HepG2 (cell line): ENCODE results near the gene CDT1. TPM values are rescaled to one million over a fixed set of nuclear protein-coding genes. Genes with fewer than 3 reads are reported as not detected.

Experiments used
- ATAC-seq: fragments of 200-7000 bp; cut with Tn5 transposase; 3 replicates; pipeline ENCODE4 v1.9.1; 2020; ENCODE audit warnings: mild to moderate bottlenecking, moderate library complexity
- BruUV-seq: library from RNA; stranded (reverse); fragments of 400-500 nt; replicated peaks from 2 replicates; lab custom pipeline; 2021; lab: Mats Ljungman, UMichigan
- CTCF ChIA-PET: fragments of 300-600 bp; formaldehyde crosslinking; extraction: SDS; loops from one replicate; lab custom pipeline; 2021; ENCODE audit warnings: low total read pairs, inconsistent platforms, low intra/inter-chr PET ratio; lab: Yijun Ruan, JAX
- POLR2A ChIA-PET: fragments of 350-600 bp; sonication (Branson Sonifier 250); formaldehyde crosslinking; loops from one replicate; lab custom pipeline; 2020; ENCODE audit warnings: antibody characterized with exemption, inconsistent platforms; lab: Yijun Ruan, JAX
- DNase-seq: peaks from one replicate; pipeline ENCODE4 v3.0.0-alpha.2; 2015; ENCODE audit warnings: low spot score
- FAIRE-seq: peaks from 3 replicates; lab custom pipeline; 2011; peaks lifted over from hg19 to GRCh38; lab: Jason Lieb, UNC
- H2AFZ ChIP-seq: one replicate; pipeline ENCODE4 v1.6.1; 2011; ENCODE audit warnings: low read length, inconsistent platforms
- H3K27ac ChIP-seq: fragments of 300-600 bp; 3 replicates; pipeline ENCODE4 v1.8.0; 2011; ENCODE audit warnings: mixed run types, mild to moderate bottlenecking, mixed read lengths, low read length, inconsistent platforms; ENCODE audit not compliant: insufficient read depth; ENCODE audit errors: extremely low read length
- H3K27me3 ChIP-seq, 2 experiments: fragments of 200-600 bp in 1 of 2; 2 replicates in 1 of 2; 3 replicates in 1 of 2; pipeline versions ENCODE4 v1.6.0 to v1.8.0; 2011; ENCODE audit warnings: low read length in 2 of 2, mild to moderate bottlenecking in 2 of 2, moderate library complexity in 2 of 2, inconsistent platforms in 1 of 2; ENCODE audit not compliant: insufficient read depth in 2 of 2, control insufficient read depth in 1 of 2
- H3K36me3 ChIP-seq, 2 experiments: fragments of 200-600 bp in 1 of 2; replicated peaks in 1 of 2; 2 replicates in 1 of 2; 3 replicates in 1 of 2; pipeline versions ENCODE4 v1.5.1 to v1.8.0; 2011; ENCODE audit warnings: low read length in 2 of 2, inconsistent platforms in 1 of 2; ENCODE audit not compliant: insufficient read depth in 2 of 2, control insufficient read depth in 1 of 2
- H3K4me1 ChIP-seq: 2 replicates; pipeline ENCODE4 v1.5.1; 2012; ENCODE audit warnings: low read length, inconsistent platforms; ENCODE audit not compliant: insufficient read depth
- H3K4me2 ChIP-seq: 2 replicates; pipeline ENCODE4 v1.6.0; 2011; ENCODE audit warnings: low read depth, low read length, inconsistent platforms
- H3K4me3 ChIP-seq, 3 experiments: fragments of 200-600 bp in 1 of 3; sonication (generic), shearing (Covaris generic) in 1 of 3; replicated peaks in 1 of 3; 2 replicates each; pipeline ENCODE4 v1.5.1; 2011 to 2016; ENCODE audit warnings: low read length in 3 of 3, inconsistent platforms in 2 of 3, low read depth in 2 of 3, mild to moderate bottlenecking in 2 of 3, control low read depth in 1 of 3, mixed read lengths in 1 of 3; ENCODE audit not compliant: insufficient read depth in 1 of 3
- H3K79me2 ChIP-seq: one replicate; pipeline ENCODE4 v1.6.1; 2011; ENCODE audit warnings: low read length, inconsistent platforms; ENCODE audit not compliant: insufficient read depth
- H3K9ac ChIP-seq: 2 replicates; pipeline ENCODE4 v1.6.0; 2011; ENCODE audit warnings: mild to moderate bottlenecking, low read depth, low read length, inconsistent platforms; ENCODE audit not compliant: insufficient read depth
- H3K9me3 ChIP-seq: 2 replicates; pipeline ENCODE4 v1.5.1; 2012; ENCODE audit warnings: mild to moderate bottlenecking, low read length
- H4K20me1 ChIP-seq: 2 replicates; pipeline ENCODE4 v1.6.0; 2011; ENCODE audit warnings: inconsistent platforms, mild to moderate bottlenecking, low read length, moderate library complexity; ENCODE audit not compliant: insufficient read depth
- DNMT3B ChIP-seq: conservative IDR thresholded peaks from 2 replicates; pipeline ENCODE4 v1.6.1; 2016; ENCODE audit warnings: missing biosample characterization, control low read depth
- RAD51 ChIP-seq: fragments of 450-650 bp; IDR thresholded peaks from 2 replicates; pipeline ENCODE4 v1.6.1; 2016; ENCODE audit warnings: borderline replicate concordance
- WGBS: methylation state at CpG from one replicate; pipeline ENCODE4 v1.1.6; 2017; ENCODE audit warnings: low lambda C conversion rate; 5-methylcytosine and 5-hydroxymethylcytosine counted together
- in situ Hi-C: cut with HindIII; loops from 2 replicates; pipeline ENCODE4 v1.10.0; 2017; ENCODE audit warnings: low pct_unique_long_range_greater_than_20kb; ENCODE audit not compliant: extremely low pct_ligation_motif_present
- intact Hi-C: fragments of 100-400 bp; cut with micrococcal nuclease; formaldehyde crosslinking; loops from one replicate; pipeline ENCODE4 v1.10.0; 2022; ENCODE audit not compliant: unreplicated experiment
- polyA plus RNA-seq, 8 experiments: library from polyadenylated mRNA; depleted of rRNA in 3 of 8; stranded (reverse) in 7 of 8; unstranded in 1 of 8; fragments of >200 nt; fragmentation: Illumina TruSeq in 4 of 8; extraction: Trizol in 4 of 8; gene quantifications; 2 replicates each; pipeline versions ENCODE4 v1.2.1 to v1.2.3, GENCODE V29; 2011 to 2016; ENCODE audit warnings: low read depth in 4 of 8, missing spikeins in 1 of 8, mixed read lengths in 1 of 8; ENCODE audit not compliant: insufficient read depth in 1 of 8
- total RNA-seq, 5 experiments: library from RNA; depleted of rRNA; stranded (reverse); fragments of >200 nt; fragmentation: Illumina TruSeq; extraction: Trizol; gene quantifications; 2 replicates each; pipeline ENCODE4 v1.2.3, GENCODE V29; 2016; ENCODE audit warnings: low read depth in 1 of 5
- TF ChIP-seq, protein P1 (sequence below), 2 experiments: sonication (generic) in 1 of 2; formaldehyde crosslinking in 1 of 2; IDR thresholded peaks; 2 replicates each; pipeline versions ENCODE4 v1.4.0 to v1.6.1; 2016 to 2020; ENCODE audit warnings: borderline replicate concordance in 1 of 2, low read depth in 1 of 2, mild to moderate bottlenecking in 1 of 2, missing genetic modification reagents in 1 of 2
- TF ChIP-seq, protein P2 (sequence below): sonication (generic); IDR thresholded peaks from 2 replicates; pipeline ENCODE4 v1.6.1; 2016; ENCODE audit warnings: low read depth, borderline replicate concordance
- TF ChIP-seq, protein P3 (sequence below), 2 experiments: IDR thresholded peaks; 2 replicates each; pipeline ENCODE4 v1.6.1; 2011 to 2012; ENCODE audit warnings: low read length in 2 of 2, borderline replicate concordance in 1 of 2, low read depth in 1 of 2, mild to moderate bottlenecking in 1 of 2, moderate library complexity in 1 of 2
- TF ChIP-seq, protein P4 (sequence below): sonication (generic); formaldehyde crosslinking; IDR thresholded peaks from 2 replicates; pipeline ENCODE4 v1.4.0; 2020; ENCODE audit warnings: missing genetic modification reagents

The CDT1 gene
- total and polyA plus RNA-seq, 2 of the 13 experiments (the other 11 are each of a cell fraction or from before 2014, with no cell fraction given), result 23.1 to 23.8 TPM

DNA sequence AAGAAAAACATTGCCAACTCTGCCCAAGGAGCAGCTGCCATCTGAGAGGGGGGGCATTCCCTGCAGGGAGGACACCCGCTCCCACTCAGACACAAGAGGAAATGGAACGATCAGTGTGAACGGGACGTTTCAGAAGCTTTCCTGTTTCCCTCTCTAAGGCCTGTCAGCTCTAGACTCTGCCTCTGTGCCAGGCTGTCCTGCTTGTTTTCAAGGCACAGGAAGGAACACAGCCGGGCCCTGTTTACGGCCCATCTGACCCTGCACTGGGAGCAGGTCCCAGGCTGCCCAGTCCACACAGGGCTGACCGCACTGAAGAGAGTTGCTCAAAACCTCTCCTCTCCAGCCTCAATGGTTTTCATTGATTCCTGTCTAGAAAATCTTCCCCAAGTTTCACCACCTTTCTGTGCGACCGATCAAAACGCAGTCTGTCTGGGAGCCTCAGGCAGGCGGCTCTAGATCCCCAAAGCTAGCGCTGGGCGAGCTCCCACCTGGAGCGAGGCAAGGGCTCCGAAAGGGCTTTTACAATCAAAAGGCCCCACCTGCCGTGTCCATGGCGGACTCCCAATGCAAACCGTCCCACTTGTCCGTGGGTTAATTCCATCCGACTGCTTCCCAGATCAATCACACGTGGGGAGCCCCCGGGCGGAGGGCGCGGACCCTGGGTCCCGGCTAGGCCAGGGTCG is 20.1 kb upstream of the CDT1 start (continued):
- TF ChIP-seq, protein P1, sequence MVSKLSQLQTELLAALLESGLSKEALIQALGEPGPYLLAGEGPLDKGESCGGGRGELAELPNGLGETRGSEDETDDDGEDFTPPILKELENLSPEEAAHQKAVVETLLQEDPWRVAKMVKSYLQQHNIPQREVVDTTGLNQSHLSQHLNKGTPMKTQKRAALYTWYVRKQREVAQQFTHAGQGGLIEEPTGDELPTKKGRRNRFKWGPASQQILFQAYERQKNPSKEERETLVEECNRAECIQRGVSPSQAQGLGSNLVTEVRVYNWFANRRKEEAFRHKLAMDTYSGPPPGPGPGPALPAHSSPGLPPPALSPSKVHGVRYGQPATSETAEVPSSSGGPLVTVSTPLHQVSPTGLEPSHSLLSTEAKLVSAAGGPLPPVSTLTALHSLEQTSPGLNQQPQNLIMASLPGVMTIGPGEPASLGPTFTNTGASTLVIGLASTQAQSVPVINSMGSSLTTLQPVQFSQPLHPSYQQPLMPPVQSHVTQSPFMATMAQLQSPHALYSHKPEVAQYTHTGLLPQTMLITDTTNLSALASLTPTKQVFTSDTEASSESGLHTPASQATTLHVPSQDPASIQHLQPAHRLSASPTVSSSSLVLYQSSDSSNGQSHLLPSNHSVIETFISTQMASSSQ (IDR thresholded peaks at IDR 0.05; ENCODE audit: low read depth), result no peak
- TF ChIP-seq, protein P1 (CRISPR knock-in tag; IDR thresholded peaks at IDR 0.05; ENCODE audit: borderline replicate concordance), result no peak
- TF ChIP-seq, protein P2, sequence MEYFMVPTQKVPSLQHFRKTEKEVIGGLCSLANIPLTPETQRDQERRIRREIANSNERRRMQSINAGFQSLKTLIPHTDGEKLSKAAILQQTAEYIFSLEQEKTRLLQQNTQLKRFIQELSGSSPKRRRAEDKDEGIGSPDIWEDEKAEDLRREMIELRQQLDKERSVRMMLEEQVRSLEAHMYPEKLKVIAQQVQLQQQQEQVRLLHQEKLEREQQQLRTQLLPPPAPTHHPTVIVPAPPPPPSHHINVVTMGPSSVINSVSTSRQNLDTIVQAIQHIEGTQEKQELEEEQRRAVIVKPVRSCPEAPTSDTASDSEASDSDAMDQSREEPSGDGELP, result 0 out of 2 replicates have a peak, but pooled peaks have one; percentile 4

DNA sequence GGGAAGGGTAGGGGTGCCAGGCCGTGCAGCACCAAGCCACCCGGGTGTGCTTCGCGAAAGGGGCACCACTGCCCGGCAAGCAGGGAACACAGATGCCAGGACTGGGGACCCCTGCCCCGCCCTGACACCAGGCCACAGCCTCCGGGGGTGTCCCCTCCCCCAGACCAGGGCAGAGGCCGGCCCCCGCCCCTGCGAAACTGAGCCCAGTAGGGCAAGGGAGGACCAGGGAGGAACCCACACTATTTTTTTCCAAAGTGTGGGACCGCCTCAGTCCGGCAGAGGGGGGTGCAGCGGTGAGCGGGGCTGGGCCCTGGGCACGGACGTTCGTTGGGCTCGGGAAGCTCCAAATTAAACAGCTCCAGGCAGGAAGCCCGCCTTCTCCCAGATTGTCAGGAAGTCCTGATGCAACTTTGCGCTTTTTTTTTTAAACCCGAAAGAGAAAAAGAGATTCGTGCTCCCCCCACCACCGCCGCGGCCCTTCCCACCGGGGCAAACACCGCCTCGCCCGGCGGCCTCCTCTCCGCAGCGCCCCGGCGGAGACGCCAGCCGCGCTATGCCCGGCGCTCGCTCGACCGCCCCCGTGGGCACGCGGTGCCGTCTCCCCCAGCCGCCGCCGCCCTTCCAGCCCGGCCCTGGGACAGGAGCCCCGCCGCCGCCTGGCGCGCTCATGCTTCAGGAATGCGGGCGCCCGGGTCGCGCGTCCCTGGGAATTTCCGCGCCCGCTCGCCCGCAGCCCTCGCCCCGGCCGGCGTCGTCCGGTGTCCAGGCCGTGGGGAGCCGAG is 19.3 kb upstream of the CDT1 start:
- intact Hi-C loops (loop anchor here (1.0 to 2.0 kb wide), 2 partner anchors 13 kb away; no protein-coding TSS in a partner anchor), in situ Hi-C loops (no loop called here)
- Histone ChIP-seq H3K79me2 (peaks cover 51% of the 10 kb centered on the region), H3K9me3 (no peaks in the 10 kb centered on the region), H3K36me3 (0 out of 5 replicates have a peak, but pooled peaks cover 0 to 2% of the 10 kb centered on the region in 2 experiments), H3K4me2 (peak overlapping the region; percentile 97), H3K9ac (peak overlapping the region; percentile 82), H3K27me3 (no peaks in the 10 kb centered on the region; a peak in 1 of 5 replicates), H4K20me1 (peaks cover 28% of the 10 kb centered on the region), H3K4me3 (peak overlapping the region; percentile 73 to 87 (median 85)), H3K27ac (peak overlapping the region; percentile 70), H2AFZ (no peak overlapping the region), H3K4me1 (peaks cover 76% of the 10 kb centered on the region)
- FAIRE-seq (peak; percentile 34), ATAC-seq (peak; percentile 64), DNase-seq (peak; percentile 75)
- BruUV-seq, result TSS peak; percentile 65
- ChIA-PET POLR2A (interaction anchor here (0.6 to 5.4 kb wide), 16 partner anchors 9 to 416 kb away, joined by 3 to 36 read pairs (median 4); partner anchors contain the start of genes APRT, MVD and SLC22A31), CTCF (interaction anchor here (0.7 to 2.9 kb wide), 5 partner anchors 20 to 41 kb away, joined by 3 to 10 read pairs (median 4); partner anchors contain the start of gene APRT)
- 3% methylated on average over 13 of the region's 74 CpGs for WGBS
- TF ChIP-seq, protein P3, sequence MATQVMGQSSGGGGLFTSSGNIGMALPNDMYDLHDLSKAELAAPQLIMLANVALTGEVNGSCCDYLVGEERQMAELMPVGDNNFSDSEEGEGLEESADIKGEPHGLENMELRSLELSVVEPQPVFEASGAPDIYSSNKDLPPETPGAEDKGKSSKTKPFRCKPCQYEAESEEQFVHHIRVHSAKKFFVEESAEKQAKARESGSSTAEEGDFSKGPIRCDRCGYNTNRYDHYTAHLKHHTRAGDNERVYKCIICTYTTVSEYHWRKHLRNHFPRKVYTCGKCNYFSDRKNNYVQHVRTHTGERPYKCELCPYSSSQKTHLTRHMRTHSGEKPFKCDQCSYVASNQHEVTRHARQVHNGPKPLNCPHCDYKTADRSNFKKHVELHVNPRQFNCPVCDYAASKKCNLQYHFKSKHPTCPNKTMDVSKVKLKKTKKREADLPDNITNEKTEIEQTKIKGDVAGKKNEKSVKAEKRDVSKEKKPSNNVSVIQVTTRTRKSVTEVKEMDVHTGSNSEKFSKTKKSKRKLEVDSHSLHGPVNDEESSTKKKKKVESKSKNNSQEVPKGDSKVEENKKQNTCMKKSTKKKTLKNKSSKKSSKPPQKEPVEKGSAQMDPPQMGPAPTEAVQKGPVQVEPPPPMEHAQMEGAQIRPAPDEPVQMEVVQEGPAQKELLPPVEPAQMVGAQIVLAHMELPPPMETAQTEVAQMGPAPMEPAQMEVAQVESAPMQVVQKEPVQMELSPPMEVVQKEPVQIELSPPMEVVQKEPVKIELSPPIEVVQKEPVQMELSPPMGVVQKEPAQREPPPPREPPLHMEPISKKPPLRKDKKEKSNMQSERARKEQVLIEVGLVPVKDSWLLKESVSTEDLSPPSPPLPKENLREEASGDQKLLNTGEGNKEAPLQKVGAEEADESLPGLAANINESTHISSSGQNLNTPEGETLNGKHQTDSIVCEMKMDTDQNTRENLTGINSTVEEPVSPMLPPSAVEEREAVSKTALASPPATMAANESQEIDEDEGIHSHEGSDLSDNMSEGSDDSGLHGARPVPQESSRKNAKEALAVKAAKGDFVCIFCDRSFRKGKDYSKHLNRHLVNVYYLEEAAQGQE (IDR thresholded peaks at IDR 0.05; ENCODE audit: borderline replicate concordance in 1 of 2, low read depth in 1 of 2, low read length in 2 of 2), result no peak
- TF ChIP-seq, protein P4, sequence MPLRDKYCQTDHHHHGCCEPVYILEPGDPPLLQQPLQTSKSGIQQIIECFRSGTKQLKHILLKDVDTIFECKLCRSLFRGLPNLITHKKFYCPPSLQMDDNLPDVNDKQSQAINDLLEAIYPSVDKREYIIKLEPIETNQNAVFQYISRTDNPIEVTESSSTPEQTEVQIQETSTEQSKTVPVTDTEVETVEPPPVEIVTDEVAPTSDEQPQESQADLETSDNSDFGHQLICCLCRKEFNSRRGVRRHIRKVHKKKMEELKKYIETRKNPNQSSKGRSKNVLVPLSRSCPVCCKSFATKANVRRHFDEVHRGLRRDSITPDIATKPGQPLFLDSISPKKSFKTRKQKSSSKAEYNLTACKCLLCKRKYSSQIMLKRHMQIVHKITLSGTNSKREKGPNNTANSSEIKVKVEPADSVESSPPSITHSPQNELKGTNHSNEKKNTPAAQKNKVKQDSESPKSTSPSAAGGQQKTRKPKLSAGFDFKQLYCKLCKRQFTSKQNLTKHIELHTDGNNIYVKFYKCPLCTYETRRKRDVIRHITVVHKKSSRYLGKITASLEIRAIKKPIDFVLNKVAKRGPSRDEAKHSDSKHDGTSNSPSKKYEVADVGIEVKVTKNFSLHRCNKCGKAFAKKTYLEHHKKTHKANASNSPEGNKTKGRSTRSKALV, result 0 out of 2 replicates have a peak, but pooled peaks have one; percentile 44
- no peak for TF ChIP-seq RAD51
- peak; percentile 28; the same call in 1 of the 2 replicates for TF ChIP-seq DNMT3B (CRISPR knock-in tag)
